Lung (tissue), 12 donors: ENCODE results near the gene FBXO31. TPM values are rescaled to one million over a fixed set of nuclear protein-coding genes. Genes with fewer than 3 reads are reported as not detected.

Experiments used
- ATAC-seq: fragments of 200-7000 bp; cut with Tn5 transposase; one replicate; pipeline ENCODE4 v1.9.1; 2020; ENCODE audit warnings: moderate number of reproducible peaks; ENCODE audit not compliant: insufficient read depth, low FRiP score
- DNase-seq, 3 donors: peaks; one replicate each; pipeline ENCODE4 v3.0.0-alpha.2; 2013 to 2017
- H3K27ac ChIP-seq, 2 donors: one replicate each; pipeline ENCODE4 v1.5.1; 2013; ENCODE audit warnings: mild to moderate bottlenecking in 2 of 2, moderate library complexity in 2 of 2, control low read depth in 1 of 2, inconsistent platforms in 1 of 2, low read depth in 1 of 2, low read length in 1 of 2
- H3K27me3 ChIP-seq, 3 donors: one replicate each; pipeline ENCODE4 v1.5.1; 2013; ENCODE audit warnings: low read length in 2 of 3; ENCODE audit not compliant: control insufficient read depth in 3 of 3, insufficient read depth in 3 of 3
- H3K36me3 ChIP-seq, 4 donors: one replicate each; pipeline ENCODE4 v1.5.1; 2013; ENCODE audit warnings: low read length in 4 of 4, mild to moderate bottlenecking in 1 of 4, moderate library complexity in 1 of 4; ENCODE audit not compliant: control insufficient read depth in 4 of 4, insufficient read depth in 4 of 4
- H3K4me1 ChIP-seq, 5 donors: one replicate each; pipeline ENCODE4 v1.5.1; 2013; ENCODE audit warnings: low read length in 5 of 5, mild to moderate bottlenecking in 2 of 5, moderate library complexity in 1 of 5; ENCODE audit not compliant: control insufficient read depth in 5 of 5, insufficient read depth in 5 of 5
- H3K4me3 ChIP-seq: one replicate; pipeline ENCODE4 v1.5.1; 2013; ENCODE audit warnings: mild to moderate bottlenecking, control low read depth, moderate library complexity
- H3K9ac ChIP-seq, 2 donors: one replicate each; pipeline ENCODE4 v1.5.1; 2013; ENCODE audit warnings: low read length in 2 of 2, control low read depth in 1 of 2; ENCODE audit not compliant: insufficient read depth in 1 of 2
- H3K9me3 ChIP-seq, 4 donors: one replicate each; pipeline ENCODE4 v1.5.1; 2013; ENCODE audit warnings: low read length in 3 of 4, mild to moderate bottlenecking in 1 of 4, moderate library complexity in 1 of 4; ENCODE audit not compliant: control insufficient read depth in 4 of 4, insufficient read depth in 3 of 4
- CTCF ChIP-seq: IDR thresholded peaks from 2 replicates; pipeline ENCODE4 v1.5.1; 2012; ENCODE audit warnings: mild to moderate bottlenecking; ENCODE audit errors: control extremely low read depth, extremely low read depth
- WGBS, 2 donors: extraction: QIAGEN DNeasy Blood & Tissue Kit; methylation state at CpG; one replicate each; pipeline ENCODE4 v1.1.7; 2013; 5-methylcytosine and 5-hydroxymethylcytosine counted together
- polyA plus RNA-seq, 2 donors: library from polyadenylated mRNA; stranded (reverse); fragments of 200-250 nt; gene quantifications; one replicate each; pipeline ENCODE4 v1.2.1, GENCODE V29; 2013
- total RNA-seq, 2 donors: library from RNA; depleted of rRNA in 1 of 2; stranded (reverse); fragments of >200 nt in 1 of 2; gene quantifications; one replicate each; pipeline ENCODE4 v1.2.1, GENCODE V29; 2014 to 2021
- donor health status: control.
- donor health status: control.
- donor health status: Bipolar disorder and iron deficiency.
- donor health status: healthy.
- donor health status: DM: yes; HTN: yes; CAD: no.

The FBXO31 gene
- total and polyA plus RNA-seq, 4 donors = 10.1 to 35.1 (median 23.2) TPM

GRCh38 chr16:87371261-87371866 lies 12.2 kb downstream of the FBXO31 start:
- TF ChIP-seq CTCF = no peak
- no peak for DNase-seq

GRCh38 chr16:87369796-87370719 lies 13.5 kb downstream of the FBXO31 start:
- DNase-seq = no peak
- 84 to 86% methylated on average over 16 of the region's 16 CpGs for WGBS, 2 donors
- peaks cover 0 to 10% (median 2%) of the 10 kb centered on the region in 5 donors for H3K4me1 ChIP-seq
- no peak overlapping the region for H3K4me3 ChIP-seq
- no peak overlapping the region for H3K27ac ChIP-seq
- H3K27me3 ChIP-seq = no peaks in the 10 kb centered on the region
- peaks cover 0 to 4% (median 2%) of the 10 kb centered on the region in 4 donors for H3K36me3 ChIP-seq
- H3K9me3 ChIP-seq = no peaks in the 10 kb centered on the region
- no peak overlapping the region for H3K9ac ChIP-seq
- ATAC-seq = no peak
- no peak for TF ChIP-seq CTCF

More at GRCh38 chr16:87371261-87371866, 12.2 kb downstream of the FBXO31 start:
- Histone ChIP-seq H3K27me3 (no peaks in the 10 kb centered on the region), H3K9ac (no peak overlapping the region), H3K27ac (no peak overlapping the region), H3K36me3 (peaks cover 0 to 4% (median 1%) of the 10 kb centered on the region in 4 donors), H3K4me1 (peaks cover 0 to 10% (median 1%) of the 10 kb centered on the region in 5 donors), H3K4me3 (no peak overlapping the region), H3K9me3 (no peaks in the 10 kb centered on the region)
- WGBS, 2 donors = 91 to 92% methylated on average over 20 of the region's 20 CpGs
- no peak for ATAC-seq

GRCh38 chr16:87369117-87369765 lies 14.3 kb downstream of the FBXO31 start:
- Histone ChIP-seq H3K36me3 (peaks cover 0 to 4% (median under 1%) of the 10 kb centered on the region in 4 donors), H3K4me1 (peaks cover under 1 to 14% (median 4%) of the 10 kb centered on the region in 5 donors), H3K4me3 (no peak overlapping the region), H3K27ac (no peak overlapping the region), H3K9ac (no peak overlapping the region), H3K9me3 (no peaks in the 10 kb centered on the region), H3K27me3 (no peaks in the 10 kb centered on the region)
- TF ChIP-seq CTCF = no peak
- ATAC-seq = no peak
- peak in 1 of 3 donors; percentile 20 for DNase-seq
- WGBS, 2 donors = 85 to 88% methylated on average over 14 of the region's 14 CpGs
